Mammary microvascular endothelial cell (primary cell): ENCODE data around the gene MLANA. TPM values are rescaled to one million over a fixed set of nuclear protein-coding genes. Genes with fewer than 3 reads are reported as not detected.

Experiments
- total RNA-seq: library from RNA; depleted of rRNA; stranded (reverse); fragments of >200 nt; gene quantifications from 2 replicates; pipeline ENCODE4 v1.2.3, GENCODE V29; 2015

Gene MLANA
- total RNA-seq = not detected in 2 replicates

GRCh38 chr9:5890641-5891040 lies at the start of gene MLANA:
Gene MLANA (plus strand): TSS chr9:5890889. CDS start chr9:5892475, 1,586 bp downstream.

Other genes starting within 250 kb of the MLANA start
- 10.1 and 10.2 TPM in 2 replicates for gene ERMP1, start 57.8 kb upstream of the MLANA start, total RNA-seq
- 24.8 and 27.1 TPM in 2 replicates for gene RANBP6, start 124.7 kb downstream of the MLANA start, total RNA-seq